SU-DHL-6 (cell line): ENCODE data around the gene SPRR3.
"Not testable (repeated sequence)": the region's sequence is repeated elsewhere in the genome, so short reads cannot be mapped to it uniquely, and the experiment has no call there.

Experiments used
- H2AFZ ChIP-seq: fragments of 200-600 bp; sonication (generic); 2 replicates; pipeline ENCODE4 v1.6.1; 2014; ENCODE audit warnings: low read depth, mild to moderate bottlenecking, moderate library complexity, mixed read lengths, antibody characterized with exemption, low read length; ENCODE audit not compliant: severe bottlenecking
- H3F3A ChIP-seq: fragments of 200-600 bp; shearing (Covaris generic); 2 replicates; pipeline ENCODE4 v1.6.0; 2016; ENCODE audit warnings: antibody characterized with exemption, mild to moderate bottlenecking; ENCODE audit not compliant: insufficient read depth
- H3K27ac ChIP-seq: fragments of 200-600 bp; sonication (generic); 2 replicates; pipeline ENCODE4 v1.5.1; 2016; ENCODE audit warnings: low read depth, mild to moderate bottlenecking, low read length, moderate library complexity, mixed read lengths
- H3K27me3 ChIP-seq: fragments of 200-600 bp; sonication (generic), shearing (Covaris generic); 2 replicates; pipeline ENCODE4 v1.6.0; 2014; ENCODE audit warnings: mild to moderate bottlenecking, low read length
- H3K36me3 ChIP-seq: fragments of 200-600 bp; sonication (generic); 2 replicates; pipeline ENCODE4 v1.6.1; 2014; ENCODE audit warnings: mild to moderate bottlenecking, low read length, mixed read lengths
- H3K4me2 ChIP-seq: fragments of 300-600, 200-600 bp; shearing (Covaris generic), sonication (generic); 2 replicates; pipeline ENCODE4 v1.6.0; 2014; ENCODE audit warnings: low read length, low read depth, mild to moderate bottlenecking; ENCODE audit not compliant: poor library complexity, severe bottlenecking
- H3K4me3 ChIP-seq: fragments of 200-600 bp; sonication (generic); 2 replicates; pipeline ENCODE4 v1.5.1; 2014; ENCODE audit warnings: antibody characterized with exemption, low read length, mild to moderate bottlenecking, mixed read lengths; ENCODE audit not compliant: insufficient read depth, poor library complexity, severe bottlenecking
- H3K79me2 ChIP-seq: fragments of 200-600 bp; sonication (generic); 2 replicates; pipeline ENCODE4 v1.6.1; 2014; ENCODE audit warnings: mild to moderate bottlenecking, low read length, moderate library complexity; ENCODE audit not compliant: insufficient read depth
- H3K9ac ChIP-seq: fragments of 200-600 bp; sonication (generic); 2 replicates; pipeline ENCODE4 v1.7.0; 2014; ENCODE audit warnings: mild to moderate bottlenecking, low read length
- H3K9me2 ChIP-seq: fragments of 200-600 bp; sonication (generic); replicated peaks from 2 replicates; pipeline ENCODE4 v1.6.1; 2014; ENCODE audit warnings: low read length; ENCODE audit not compliant: insufficient read depth
- H3K9me3 ChIP-seq: fragments of 200-600 bp; sonication (generic); 2 replicates; pipeline ENCODE4 v1.6.1; 2014; ENCODE audit warnings: low read length, mixed read lengths; ENCODE audit not compliant: insufficient read depth
- H4K20me1 ChIP-seq: fragments of 200-600 bp; sonication (generic); 2 replicates; pipeline ENCODE4 v1.6.1; 2014; ENCODE audit warnings: low read depth, mild to moderate bottlenecking, antibody characterized with exemption, low read length, moderate library complexity, mixed read lengths
- CTCF ChIP-seq: fragments of 200-600 bp; sonication (generic); IDR thresholded peaks from one replicate; pipeline ENCODE4 v1.5.1; 2017; ENCODE audit warnings: antibody characterized with exemption, mild to moderate bottlenecking, low read length, moderate library complexity; ENCODE audit not compliant: insufficient read depth, poor library complexity, severe bottlenecking
- EZH2phosphoT487 ChIP-seq: fragments of 200-600 bp; sonication (generic), shearing (Covaris generic); conservative IDR thresholded peaks from 2 replicates; pipeline ENCODE4 v1.6.1; 2018; ENCODE audit warnings: mild to moderate bottlenecking, antibody characterized with exemption, low read length, moderate library complexity, mixed read lengths

SPRR3 gene

GRCh38 chr1:152999818-153000217, 1.7 kb upstream of the SPRR3 start:
- H3K36me3 ChIP-seq, result no peaks in the 10 kb centered on the region
- no peaks in the 10 kb centered on the region for H3K79me2 ChIP-seq

GRCh38 chr1:153000294-153000693, 1.3 kb upstream of the SPRR3 start:
- no peaks in the 10 kb centered on the region for H3K27me3 ChIP-seq
- no peak overlapping the region for H3K4me2 ChIP-seq
- H3K9ac ChIP-seq, result no peak overlapping the region
- no peak for TF ChIP-seq EZH2phosphoT487
- TF ChIP-seq CTCF, result no peak
- no peaks in the 10 kb centered on the region for H3F3A ChIP-seq
- no peak overlapping the region for H3K4me3 ChIP-seq
- no peaks in the 10 kb centered on the region for H3K79me2 ChIP-seq
- no peaks in the 10 kb centered on the region for H3K9me2 ChIP-seq
- H3K27ac ChIP-seq, result no peak overlapping the region
- no peak overlapping the region for H2AFZ ChIP-seq
- H3K36me3 ChIP-seq, result no peaks in the 10 kb centered on the region
- no peaks in the 10 kb centered on the region for H3K9me3 ChIP-seq
- no peaks in the 10 kb centered on the region for H4K20me1 ChIP-seq

More at GRCh38 chr1:152999818-153000217, 1.7 kb upstream of the SPRR3 start:
- Histone ChIP-seq H2AFZ (no peak overlapping the region), H3K9me2 (no peaks in the 10 kb centered on the region), H3K4me3 (no peak overlapping the region), H4K20me1 (no peaks in the 10 kb centered on the region), H3K9me3 (no peaks in the 10 kb centered on the region), H3K27ac (no peak overlapping the region), H3K4me2 (no peak overlapping the region), H3K27me3 (no peaks in the 10 kb centered on the region), H3F3A (no peaks in the 10 kb centered on the region), H3K9ac (no peak overlapping the region)
- no peak for TF ChIP-seq EZH2phosphoT487
- TF ChIP-seq CTCF, result no peak

DNA sequence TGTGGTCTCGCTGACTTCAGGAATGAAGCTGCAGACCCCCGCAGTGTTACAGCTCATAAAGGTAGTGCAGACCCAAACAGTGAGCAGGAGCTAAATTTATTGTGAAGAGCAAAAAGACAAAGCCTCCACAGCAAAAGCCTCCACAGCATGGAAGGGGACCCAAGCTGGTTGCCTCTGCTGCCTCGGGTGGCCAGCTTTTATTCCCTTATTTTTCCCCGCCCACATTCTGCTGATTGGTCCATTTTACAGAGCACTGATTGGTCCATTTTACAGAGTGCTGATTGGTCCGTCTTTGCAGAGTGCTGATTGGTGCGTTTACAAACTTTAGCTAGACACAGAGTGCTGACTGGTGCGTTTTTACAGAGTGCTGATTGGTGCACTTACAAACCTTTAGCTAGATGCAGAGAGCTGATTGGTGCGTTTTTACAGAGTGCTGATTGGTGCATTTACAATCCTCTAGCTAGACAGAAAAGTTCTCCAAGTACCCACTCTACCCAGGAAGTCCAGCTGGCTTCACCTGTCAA, 9.7 kb downstream of the SPRR3 start:
- H3K79me2 ChIP-seq, H3K9ac ChIP-seq, H2AFZ ChIP-seq, H4K20me1 ChIP-seq, H3K9me2 ChIP-seq, H3F3A ChIP-seq, H3K4me2 ChIP-seq, H3K27me3 ChIP-seq, H3K9me3 ChIP-seq, H3K27ac ChIP-seq, H3K36me3 ChIP-seq, H3K4me3 ChIP-seq: not testable (repeated sequence)

- H3K27ac ChIP-seq, H3K79me2 ChIP-seq, H3K4me2 ChIP-seq, H3K27me3 ChIP-seq, H4K20me1 ChIP-seq, H3K36me3 ChIP-seq, H2AFZ ChIP-seq, H3K9me2 ChIP-seq, H3K9ac ChIP-seq, H3K9me3 ChIP-seq, H3F3A ChIP-seq, H3K4me3 ChIP-seq: not testable (repeated sequence)
These were observed 20.3 kb downstream of the SPRR3 start for GRCh38 chr1:153021829-153022228.

DNA sequence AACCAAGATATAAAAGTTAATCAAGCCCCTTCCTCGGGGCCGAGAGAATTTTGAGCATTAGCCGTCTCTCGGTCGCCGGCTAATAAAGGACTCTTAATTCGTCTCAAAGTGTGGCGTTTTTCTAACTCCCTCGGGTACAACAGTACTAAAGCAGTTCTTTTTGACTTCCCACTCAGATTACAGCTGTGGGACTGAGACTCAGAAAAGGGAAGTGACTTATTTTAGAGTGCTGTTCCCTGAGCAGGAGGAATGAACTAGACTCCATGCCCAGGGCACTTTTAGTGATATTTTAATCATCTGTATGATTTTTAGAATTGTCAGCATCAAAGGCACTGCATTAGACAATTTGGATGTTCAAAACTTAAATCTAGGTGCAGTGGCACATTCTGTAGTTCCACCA, 20.8 kb downstream of the SPRR3 start:
- H3K27me3 ChIP-seq, H3K4me2 ChIP-seq, H4K20me1 ChIP-seq, H3K27ac ChIP-seq, H3K36me3 ChIP-seq, H3K9ac ChIP-seq, H3K4me3 ChIP-seq, H3F3A ChIP-seq, H3K79me2 ChIP-seq, H3K9me2 ChIP-seq, H3K9me3 ChIP-seq, H2AFZ ChIP-seq: not testable (repeated sequence)
